GM19099 (cell line): ENCODE data around the gene SLC17A5.

Experiments
- POLR2A ChIP-seq: IDR thresholded peaks from 3 replicates; pipeline ENCODE4 v1.6.1; 2011; ENCODE audit warnings: low read depth; ENCODE audit not compliant: insufficient read length; ENCODE audit errors: extremely low read depth

SLC17A5 gene

GRCh38 chr6:73653571-73654424 is at the start of gene SLC17A5:
Gene SLC17A5, minus strand, starts transcription at chr6:73653992. Its CDS starts 106 bp downstream, at chr6:73653886.
- peak; percentile 82 for TF ChIP-seq POLR2A

- TF ChIP-seq POLR2A, result no peak
Measured at GRCh38 chr6:73703466-73703865, 49.7 kb upstream of the SLC17A5 start.

- no peak for TF ChIP-seq POLR2A
Measured at GRCh38 chr6:73702444-73702843, 48.7 kb upstream of the SLC17A5 start.

GRCh38 chr6:73699676-73700459 is 46.1 kb upstream of the SLC17A5 start:
- no peak for TF ChIP-seq POLR2A

GRCh38 chr6:73696966-73697655 is 43.3 kb upstream of the SLC17A5 start:
- no peak for TF ChIP-seq POLR2A

GRCh38 chr6:73695619-73696421 is 42.0 kb upstream of the SLC17A5 start, which contains the start of gene CD109:
Gene CD109, plus strand, starts transcription at chr6:73696203. Its CDS starts 13 bp downstream, at chr6:73696216.
- no peak for TF ChIP-seq POLR2A

- TF ChIP-seq POLR2A, result no peak
Measured at GRCh38 chr6:73694711-73695411, 41.1 kb upstream of the SLC17A5 start.

GRCh38 chr6:73691512-73691911 is 37.7 kb upstream of the SLC17A5 start:
- no peak for TF ChIP-seq POLR2A

GRCh38 chr6:73690056-73690455 is 36.3 kb upstream of the SLC17A5 start:
- no peak for TF ChIP-seq POLR2A

- no peak for TF ChIP-seq POLR2A
Measured at GRCh38 chr6:73688351-73688750, 34.6 kb upstream of the SLC17A5 start.

- no peak for TF ChIP-seq POLR2A
Measured at GRCh38 chr6:73680289-73680918, 26.6 kb upstream of the SLC17A5 start.

- TF ChIP-seq POLR2A, result no peak
Measured at GRCh38 chr6:73679009-73679408, 25.2 kb upstream of the SLC17A5 start.

GRCh38 chr6:73675466-73676098 is 21.8 kb upstream of the SLC17A5 start:
- no peak for TF ChIP-seq POLR2A
